Neural cell (in vitro differentiated cells): Measurements from ENCODE around the gene THOC2. TPM values are rescaled to one million over a fixed set of nuclear protein-coding genes. Genes with fewer than 3 reads are reported as not detected.

Source experiments
- H2AFZ ChIP-seq: fragments of 200-600, 300-800 bp; sonication (generic), shearing (Covaris generic); 2 replicates; pipeline ENCODE4 v1.6.0; 2014; ENCODE audit warnings: low read depth, mild to moderate bottlenecking, antibody characterized with exemption, low read length, moderate library complexity
- H3F3A ChIP-seq: fragments of 200-600 bp; shearing (Covaris generic); 2 replicates; pipeline ENCODE4 v1.6.1; 2016; ENCODE audit warnings: mild to moderate bottlenecking, moderate library complexity, mixed read lengths, antibody characterized with exemption, low read length; ENCODE audit not compliant: insufficient read depth, poor library complexity, severe bottlenecking
- H3K27ac ChIP-seq: fragments of 200-600, 300-800 bp; sonication (generic), shearing (Covaris generic); 2 replicates; pipeline ENCODE4 v1.5.1; 2014; ENCODE audit warnings: mild to moderate bottlenecking, low read length, moderate library complexity
- H3K27me3 ChIP-seq: fragments of 300-800, 200-600 bp; sonication (generic), shearing (Covaris generic); 2 replicates; pipeline ENCODE4 v1.6.0; 2014; ENCODE audit warnings: mild to moderate bottlenecking, low read depth, low read length, moderate library complexity; ENCODE audit not compliant: insufficient read depth
- H3K36me3 ChIP-seq: fragments of 300-800, 200-600 bp; sonication (generic), shearing (Covaris generic); 2 replicates; pipeline ENCODE4 v1.5.1; 2014; ENCODE audit warnings: mild to moderate bottlenecking, antibody characterized with exemption, low read length, moderate library complexity; ENCODE audit not compliant: insufficient read depth
- H3K4me2 ChIP-seq: fragments of 300-800, 200-600 bp; sonication (generic), shearing (Covaris generic); 2 replicates; pipeline ENCODE4 v1.6.0; 2014; ENCODE audit warnings: mild to moderate bottlenecking, low read length
- H3K4me3 ChIP-seq: fragments of 300-800, 200-600 bp; sonication (generic), shearing (Covaris generic); 2 replicates; pipeline ENCODE4 v1.5.1; 2014; ENCODE audit warnings: mild to moderate bottlenecking, low read length, moderate library complexity
- H3K79me2 ChIP-seq: fragments of 200-600 bp; shearing (Covaris generic); replicated peaks from 2 replicates; pipeline ENCODE4 v1.6.0; 2014; ENCODE audit warnings: mild to moderate bottlenecking, low read length, moderate library complexity; ENCODE audit not compliant: insufficient read depth
- H3K9ac ChIP-seq: fragments of 300-800, 200-600 bp; sonication (generic), shearing (Covaris generic); 2 replicates; pipeline ENCODE4 v1.6.1; 2016; ENCODE audit warnings: mild to moderate bottlenecking, low read length, mixed read lengths
- H3K9me2 ChIP-seq: fragments of 200-600 bp; shearing (Covaris generic); 2 replicates; pipeline ENCODE4 v1.6.1; 2016; ENCODE audit warnings: mild to moderate bottlenecking, low read length, mixed read lengths; ENCODE audit not compliant: insufficient read depth
- H3K9me3 ChIP-seq: fragments of 200-600, 300-800 bp; sonication (generic), shearing (Covaris generic); 2 replicates; pipeline ENCODE4 v1.6.1; 2016; ENCODE audit warnings: mild to moderate bottlenecking, mixed run types, low read length, moderate library complexity, mixed read lengths
- H4K20me1 ChIP-seq: fragments of 200-600 bp; shearing (Covaris generic); 2 replicates; pipeline ENCODE4 v1.6.1; 2016; ENCODE audit warnings: mild to moderate bottlenecking, mixed run types; ENCODE audit not compliant: insufficient read depth
- CTCF ChIP-seq: fragments of 450-650 bp; IDR thresholded peaks from 2 replicates; pipeline ENCODE4 v1.5.1; 2014; ENCODE audit warnings: antibody characterized with exemption, mild to moderate bottlenecking, moderate library complexity; ENCODE audit not compliant: poor library complexity, severe bottlenecking
- EP300 ChIP-seq: fragments of 450-650 bp; conservative IDR thresholded peaks from 2 replicates; pipeline ENCODE4 v1.6.1; 2014; ENCODE audit warnings: antibody characterized with exemption, mild to moderate bottlenecking, moderate library complexity; ENCODE audit not compliant: poor library complexity, severe bottlenecking
- EZH2 ChIP-seq: fragments of 200-600, 300-800 bp; shearing (Covaris generic), sonication (generic); IDR thresholded peaks from 2 replicates; pipeline ENCODE4 v1.6.1; 2014; ENCODE audit warnings: antibody characterized with exemption, low read length, borderline replicate concordance, mild to moderate bottlenecking; ENCODE audit not compliant: insufficient read depth, poor library complexity, severe bottlenecking
- MXI1 ChIP-seq: fragments of 450-650 bp; conservative IDR thresholded peaks from 2 replicates; pipeline ENCODE4 v1.6.1; 2014; ENCODE audit warnings: antibody characterized with exemption, mild to moderate bottlenecking; ENCODE audit not compliant: poor library complexity, severe bottlenecking
- POLR2AphosphoS5 ChIP-seq: IDR thresholded peaks from 2 replicates; pipeline ENCODE4 v1.6.1; 2012
- RAD21 ChIP-seq: fragments of 450-650 bp; conservative IDR thresholded peaks from 2 replicates; pipeline ENCODE4 v1.6.1; 2014; ENCODE audit warnings: antibody characterized with exemption, mild to moderate bottlenecking, moderate library complexity
- REST ChIP-seq: IDR thresholded peaks from 2 replicates; pipeline ENCODE4 v1.6.1; 2012; ENCODE audit warnings: borderline replicate concordance
- SMC3 ChIP-seq: fragments of 450-650 bp; conservative IDR thresholded peaks from 2 replicates; pipeline ENCODE4 v1.6.1; 2014; ENCODE audit warnings: antibody characterized with exemption, mild to moderate bottlenecking, moderate library complexity; ENCODE audit not compliant: poor library complexity
- TAF1 ChIP-seq: IDR thresholded peaks from 2 replicates; pipeline ENCODE4 v1.6.1; 2012; ENCODE audit warnings: low read depth
- polyA plus RNA-seq: library from polyadenylated mRNA; depleted of rRNA; stranded (reverse); fragments of >200 nt; gene quantifications from 2 replicates; pipeline ENCODE4 v1.2.3, GENCODE V29; 2014

Gene THOC2
- polyA plus RNA-seq, 1 donor from 2014 or later, result 95.4 TPM

- H3K27ac ChIP-seq, result peak overlapping the region; percentile 73
- peak overlapping the region; percentile 51 for H2AFZ ChIP-seq
- H3F3A ChIP-seq, result no peaks in the 10 kb centered on the region
- H3K27me3 ChIP-seq, result no peaks in the 10 kb centered on the region
- H3K9me3 ChIP-seq, result no peaks in the 10 kb centered on the region
- no peak for TF ChIP-seq EP300
- no peak for TF ChIP-seq CTCF
- TF ChIP-seq SMC3, result no peak
- no peak for TF ChIP-seq MXI1
- no peak for TF ChIP-seq REST
- TF ChIP-seq EZH2, result no peak
- no peak for TF ChIP-seq TAF1
- TF ChIP-seq POLR2AphosphoS5, result no peak
- TF ChIP-seq RAD21, result no peak
- H3K9me2 ChIP-seq, result no peaks in the 10 kb centered on the region
- H3K36me3 ChIP-seq, result no peaks in the 10 kb centered on the region
- no peaks in the 10 kb centered on the region for H4K20me1 ChIP-seq
- H3K79me2 ChIP-seq, result peaks cover 39% of the 10 kb centered on the region
- H3K4me3 ChIP-seq, result peak overlapping the region; percentile 80
- peak overlapping the region; percentile 51 for H3K4me2 ChIP-seq
- H3K9ac ChIP-seq, result peak overlapping the region; percentile 78
These were observed 724 bp downstream of the THOC2 start for GRCh38 chrX:123731987-123732669.

GRCh38 chrX:123731258-123731986 lies 1.4 kb downstream of the THOC2 start:
- peak overlapping the region; percentile 78 for H3K9ac ChIP-seq
- no peaks in the 10 kb centered on the region for H3K9me3 ChIP-seq
- no peak overlapping the region for H2AFZ ChIP-seq
- peaks cover 44% of the 10 kb centered on the region for H3K79me2 ChIP-seq
- H3K27ac ChIP-seq, result no peak overlapping the region
- H3K4me2 ChIP-seq, result peak overlapping the region; percentile 51
- no peaks in the 10 kb centered on the region for H3K36me3 ChIP-seq
- H4K20me1 ChIP-seq, result no peaks in the 10 kb centered on the region
- no peaks in the 10 kb centered on the region for H3K9me2 ChIP-seq
- TF ChIP-seq EZH2 (no peak), RAD21 (no peak)
- peak overlapping the region; percentile 80 for H3K4me3 ChIP-seq
- no peaks in the 10 kb centered on the region for H3F3A ChIP-seq
- H3K27me3 ChIP-seq, result no peaks in the 10 kb centered on the region
